SIG-M5 treated with dmso at 0.1 percent for 504 hours (cell line): ENCODE data around the gene ZC3H12C.
"Not testable (repeated sequence)": the region's sequence is repeated elsewhere in the genome, so short reads cannot be mapped to it uniquely, and the experiment has no call there.

Experiments
- DNase-seq: peaks from one replicate; lab custom pipeline; 2025; ENCODE audit not compliant: unreplicated experiment; lab: John Stamatoyannopoulos, UW

ZC3H12C gene

GRCh38 chr11:110208678-110209312 lies 115.6 kb downstream of the ZC3H12C start:
- DNase-seq = not testable (repeated sequence)

GRCh38 chr11:110209313-110209694 lies 116.1 kb downstream of the ZC3H12C start:
- not testable (repeated sequence) for DNase-seq

GRCh38 chr11:110217223-110217877 lies 124.2 kb downstream of the ZC3H12C start:
- DNase-seq = no peak

- no peak for DNase-seq
Observed at GRCh38 chr11:110217936-110218335, 124.7 kb downstream of the ZC3H12C start.

- DNase-seq = no peak
Observed at GRCh38 chr11:110219006-110219785, 126.0 kb downstream of the ZC3H12C start.
